ENCODE results near the gene TP53INP2.
A peak's percentile ranks its signal among the peaks of the same experiment; 100 is the strongest.
"Not testable (repeated sequence)": the region's sequence is repeated elsewhere in the genome, so short reads cannot be mapped to it uniquely, and the experiment has no call there.

The TP53INP2 gene, protein sequence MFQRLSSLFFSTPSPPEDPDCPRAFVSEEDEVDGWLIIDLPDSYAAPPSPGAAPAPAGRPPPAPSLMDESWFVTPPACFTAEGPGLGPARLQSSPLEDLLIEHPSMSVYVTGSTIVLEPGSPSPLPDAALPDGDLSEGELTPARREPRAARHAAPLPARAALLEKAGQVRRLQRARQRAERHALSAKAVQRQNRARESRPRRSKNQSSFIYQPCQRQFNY
- 6.1 to 186 (median 27.9) reads per million in 18 experiments for total RNA-seq

DNA sequence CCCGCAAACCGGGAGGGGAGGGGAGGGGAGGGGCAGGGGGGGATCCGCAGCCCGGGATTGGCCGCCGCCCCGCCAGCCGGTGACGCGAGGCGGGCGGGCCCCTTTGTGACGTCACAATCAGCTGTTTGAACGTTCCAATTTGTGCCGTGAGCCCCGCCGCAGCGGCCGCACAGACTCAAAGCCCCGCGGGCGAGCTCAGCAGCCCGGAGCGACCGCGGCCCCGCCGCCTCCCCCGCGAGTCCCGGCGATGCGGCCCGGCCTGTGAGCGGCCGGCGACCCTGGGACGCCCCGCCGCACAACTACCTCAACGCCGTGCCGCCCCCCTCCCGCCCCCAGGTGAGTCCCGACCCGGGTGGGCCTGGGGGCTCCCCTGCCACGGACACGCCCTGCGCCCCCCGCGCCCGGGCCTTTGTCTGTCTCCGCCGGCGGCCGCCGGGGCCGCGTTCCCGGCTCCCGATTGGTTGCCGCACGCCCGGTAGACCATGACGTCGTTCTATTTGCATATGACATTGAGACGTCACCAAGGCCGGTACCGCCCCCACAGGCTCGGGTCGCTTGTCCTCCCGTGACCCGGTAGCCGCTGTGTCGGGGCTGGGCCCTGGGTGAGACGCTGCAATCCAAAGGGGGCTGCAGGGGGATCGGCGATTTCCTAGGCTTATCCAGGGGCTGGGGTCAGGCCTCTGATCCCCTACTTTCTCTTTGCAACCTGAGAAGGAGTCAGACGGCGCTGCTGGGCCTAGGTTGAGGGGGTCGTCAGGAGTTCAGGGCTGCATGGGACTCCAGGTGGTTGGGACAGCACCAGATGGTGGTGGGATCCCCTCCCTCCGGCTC, at the start of gene TP53INP2:
Gene TP53INP2, plus strand, starts transcription at position 168 of the 831 bp plus-strand sequence. CDS start 4,396 bp downstream, outside the sequence.
- peak; percentile 92 to 96 for DNase-seq

DNA sequence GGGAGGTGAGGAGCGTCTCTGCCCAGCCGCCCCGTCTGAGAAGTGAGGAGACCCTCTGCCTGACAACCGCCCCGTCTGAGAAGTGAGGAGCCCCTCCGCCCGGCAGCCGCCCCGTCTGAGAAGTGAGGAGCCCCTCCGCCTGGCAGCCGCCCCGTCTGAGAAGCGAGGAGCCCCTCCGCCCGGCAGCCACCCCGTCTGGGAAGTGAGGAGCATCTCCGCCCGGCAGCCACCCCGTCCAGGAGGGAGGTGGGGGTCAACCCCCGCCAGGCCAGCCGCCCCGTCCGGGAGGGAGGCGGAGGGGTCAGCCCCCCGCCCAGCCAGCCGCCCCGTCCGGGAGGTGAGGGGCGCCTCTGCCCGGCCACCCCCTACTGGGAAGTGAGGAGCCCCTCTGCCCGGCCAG, 45.5 kb upstream of the TP53INP2 start:
- DNase-seq: not testable (repeated sequence)

DNA sequence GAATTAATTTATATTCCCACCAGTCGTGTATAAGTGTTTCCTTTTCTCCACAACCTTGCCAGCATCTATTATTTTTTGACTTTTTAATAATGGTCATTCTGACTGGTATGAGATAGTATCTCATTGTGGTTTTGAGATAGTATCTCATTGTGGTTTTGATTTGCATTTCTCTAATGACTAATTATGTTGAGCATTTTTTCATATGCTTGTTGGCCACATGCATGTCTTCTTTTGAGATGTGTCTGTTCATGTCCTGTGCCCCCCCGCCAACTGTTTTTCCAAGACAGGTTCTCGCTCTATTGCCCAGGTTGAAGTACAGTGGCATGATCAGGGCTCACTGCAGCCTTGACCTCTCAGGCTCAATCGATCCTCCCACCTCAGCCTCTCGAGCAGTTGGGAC, 42.3 kb upstream of the TP53INP2 start:
- DNase-seq: not testable (repeated sequence)

GRCh38 chr20:34663213-34663943, 40.8 kb upstream of the TP53INP2 start:
- no peak for DNase-seq

GRCh38 chr20:34664751-34665150, 39.4 kb upstream of the TP53INP2 start:
- not testable (repeated sequence) for DNase-seq

DNA sequence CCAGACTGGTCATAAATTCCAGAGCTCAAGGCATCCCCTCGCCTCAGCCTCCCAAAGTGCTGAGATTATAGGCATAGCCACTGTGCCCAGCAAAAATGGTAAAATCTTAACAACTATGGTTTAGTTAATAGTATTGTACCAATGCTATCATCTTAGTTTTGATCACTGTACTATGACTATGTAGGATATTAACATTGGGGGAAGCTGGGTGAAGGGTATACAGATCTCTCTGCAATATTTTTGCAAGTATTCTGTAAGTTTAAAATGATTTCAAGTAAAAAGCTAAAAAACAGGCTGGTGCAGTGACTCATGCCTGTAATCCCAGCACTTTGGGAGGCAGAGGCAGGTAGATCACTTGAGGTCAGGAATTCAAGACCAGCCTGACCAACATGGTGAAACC, 35.0 kb upstream of the TP53INP2 start:
- no peak for DNase-seq

DNA sequence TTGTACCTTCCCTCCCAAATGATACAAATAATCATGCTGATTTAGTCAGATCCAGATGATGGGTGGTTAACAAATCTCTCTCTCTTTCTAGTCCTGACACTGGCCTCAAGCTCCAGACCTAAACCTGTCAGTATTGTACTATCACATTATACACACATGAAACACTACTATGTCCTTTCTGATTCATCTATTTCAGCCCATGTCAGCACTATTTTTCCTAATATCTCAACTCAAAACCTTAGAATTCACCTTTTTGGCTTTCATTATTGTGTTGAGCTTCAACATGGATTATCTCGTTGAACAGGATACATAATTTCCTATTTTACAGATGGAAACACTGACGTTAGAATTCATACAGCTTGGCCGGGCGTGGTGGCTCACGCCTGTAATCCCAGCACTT, 30.7 kb upstream of the TP53INP2 start:
- DNase-seq: no peak

- DNase-seq: no peak
These were observed 28.6 kb upstream of the TP53INP2 start for GRCh38 chr20:34675561-34675960.

DNA sequence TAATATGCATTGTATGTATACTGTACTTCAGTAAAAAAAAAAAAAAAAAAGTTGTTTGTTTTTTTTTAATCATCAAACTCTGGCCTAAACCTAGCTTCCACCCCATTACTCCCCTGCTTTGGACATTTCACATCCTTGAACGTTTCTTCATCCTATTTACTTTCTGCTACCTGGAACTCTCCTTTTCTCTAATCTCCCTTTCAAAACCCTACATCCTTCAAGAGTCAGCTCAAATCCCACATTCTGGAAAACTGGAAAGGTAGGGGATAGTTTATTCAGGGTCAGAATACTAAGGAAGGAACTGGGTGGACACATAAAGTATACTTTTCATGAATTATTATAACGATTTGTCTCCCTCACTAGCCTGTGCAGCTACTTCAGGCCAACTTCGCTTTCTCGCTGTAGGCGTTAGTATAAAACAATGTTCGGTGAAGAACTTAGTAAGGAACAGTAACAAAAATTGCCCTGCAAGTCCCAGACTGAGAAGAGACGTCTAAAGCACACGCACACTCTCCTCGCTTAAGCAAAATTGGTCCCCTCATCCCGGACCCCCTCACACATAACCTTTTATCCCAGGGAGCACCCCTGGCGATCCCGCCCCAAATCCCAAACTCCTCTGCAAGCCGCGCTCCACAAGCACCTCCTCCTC, 28.0 kb upstream of the TP53INP2 start:
- peak in 1 of 2 donors; percentile 8 for DNase-seq

GRCh38 chr20:34676642-34677373, 27.3 kb upstream of the TP53INP2 start, which contains the start of gene PIGU:
Gene PIGU (minus strand): TSS chr20:34677092. CDS start chr20:34677085, 7 bp downstream.
- peak; percentile 96 to 98 for DNase-seq

- DNase-seq: peak; percentile 49 to 97
These were observed 23.5 kb upstream of the TP53INP2 start for GRCh38 chr20:34680586-34681175.

GRCh38 chr20:34683667-34684066, 20.5 kb upstream of the TP53INP2 start:
- DNase-seq: no peak

- peak; percentile 50 to 63 for DNase-seq
These were observed 14.7 kb upstream of the TP53INP2 start for GRCh38 chr20:34689486-34689885.

DNA sequence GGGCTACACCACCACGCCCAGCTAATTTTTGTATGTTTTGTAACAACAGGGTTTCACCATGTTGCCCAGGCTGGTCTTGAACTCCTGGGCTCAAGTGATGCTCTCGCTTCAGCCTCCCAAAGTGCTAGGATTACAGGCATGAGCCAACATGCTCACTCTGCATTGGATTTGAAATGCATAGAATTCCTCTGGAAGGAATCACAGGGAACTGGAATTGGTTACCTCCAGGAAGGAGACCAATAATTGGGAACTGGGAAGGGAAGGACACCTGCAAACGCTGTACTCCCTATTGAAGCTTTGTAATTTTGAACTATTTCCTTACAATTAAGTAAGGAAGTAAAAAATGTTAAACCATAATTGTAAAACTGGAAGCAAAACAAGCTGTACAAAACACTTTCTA, 12.3 kb upstream of the TP53INP2 start:
- no peak for DNase-seq

DNA sequence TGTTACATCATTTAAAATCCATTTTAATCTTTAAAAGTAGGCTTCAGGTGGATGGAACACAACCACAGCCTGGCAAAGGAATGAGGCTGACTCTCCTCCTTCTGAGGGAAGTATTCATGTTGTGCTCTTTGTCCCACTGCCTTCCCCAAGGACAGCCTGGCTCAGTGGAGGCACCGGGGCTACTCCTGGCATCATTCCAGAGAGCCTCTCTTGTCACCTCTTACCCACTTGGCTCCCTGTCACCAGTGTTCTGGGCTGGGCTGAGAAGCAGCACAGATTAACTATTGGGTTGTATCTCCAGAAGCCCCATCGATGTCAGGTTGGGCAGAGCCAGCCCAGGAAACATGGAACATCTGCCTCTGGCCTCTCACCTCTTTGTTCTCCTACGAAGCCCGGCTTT, 10.7 kb upstream of the TP53INP2 start:
- DNase-seq: no peak

DNA sequence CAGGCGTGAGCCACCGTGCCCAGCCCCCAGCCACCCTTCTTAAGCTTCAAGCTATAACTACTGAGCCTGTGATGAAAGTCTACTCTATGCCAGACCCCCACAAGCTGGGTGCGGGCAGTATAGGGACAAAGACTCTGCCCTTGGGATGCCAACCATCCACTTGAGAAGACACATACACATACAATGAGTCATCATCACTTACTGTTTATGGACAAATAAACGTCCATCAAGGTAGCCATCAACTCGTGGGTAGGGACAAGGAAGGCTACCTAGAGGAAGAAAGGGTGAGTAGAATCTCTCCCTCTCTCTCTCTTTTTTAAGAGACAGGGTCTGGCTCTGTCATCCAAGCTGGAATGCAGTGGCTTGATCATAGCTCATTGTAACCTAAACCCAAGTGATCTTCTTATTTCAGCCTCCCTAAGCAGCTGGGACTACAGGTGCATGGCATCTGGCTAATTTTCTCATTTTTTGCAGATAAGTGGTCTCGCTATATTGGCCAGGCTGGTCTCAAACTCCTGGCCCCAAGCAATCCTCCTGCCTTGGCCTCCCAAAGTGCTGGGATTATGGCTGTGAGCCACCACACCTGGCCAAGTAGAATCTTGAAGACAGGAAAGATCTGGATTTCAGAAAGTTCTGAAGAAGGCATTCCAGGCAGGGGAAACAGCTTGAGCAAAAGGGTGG, 2.6 kb upstream of the TP53INP2 start:
- DNase-seq: no peak

- DNase-seq: no peak
These were observed 1.1 kb upstream of the TP53INP2 start for GRCh38 chr20:34703061-34703423.

- DNase-seq: no peak
These were observed 544 bp upstream of the TP53INP2 start for GRCh38 chr20:34703424-34704176.

GRCh38 chr20:34705008-34705396, 858 bp downstream of the TP53INP2 start:
- no peak for DNase-seq

Measured in inflammatory macrophage (primary cell).